Measurements from ENCODE around the gene TRIM10. TPM values are rescaled to one million over a fixed set of nuclear protein-coding genes. Genes with fewer than 3 reads are reported as not detected.
A peak's percentile ranks its signal among the peaks of the same experiment; 100 is the strongest.

Gene TRIM10
- total and polyA plus RNA-seq, 10 of the 15 experiments (the other 5 are each of a cell fraction or from before 2014, with no cell fraction given), result 0.01 TPM; not detected in 9

GRCh38 chr6:30129265-30130178 lies 31.5 kb downstream of the TRIM10 start:
- WGBS (ENCODE audit: insufficient coverage, insufficient replicate concordance, low lambda C conversion rate, missing lambda C conversion rate), result 64% methylated on average over 10 of the region's 10 CpGs
- Histone ChIP-seq H3K36me3 (ENCODE audit: control insufficient read depth in 2 of 2, insufficient read depth in 2 of 2, low read length in 1 of 2) (no peaks in the 10 kb centered on the region), H3K9me3 (replicated peaks; ENCODE audit: control insufficient read depth, insufficient read depth, low read length) (no peaks in the 10 kb centered on the region), H3K27me3 (replicated peaks in 1 of 2; ENCODE audit: control insufficient read depth in 2 of 2, insufficient read depth in 2 of 2, low read length in 1 of 2) (peaks cover 4 to 9% of the 10 kb centered on the region in 2 experiments), H4K20me1 (ENCODE audit: control insufficient read depth, insufficient read depth) (no peaks in the 10 kb centered on the region), H3K27ac (ENCODE audit: control insufficient read depth, insufficient read depth) (no peak overlapping the region), H3K4me1 (ENCODE audit: control insufficient read depth, insufficient read depth, low read length) (peaks cover 5% of the 10 kb centered on the region), H2AFZ (ENCODE audit: control insufficient read depth, low read depth, low read length) (no peak overlapping the region), H3K4me3 (no peak overlapping the region), H3K9ac (ENCODE audit: control insufficient read depth, insufficient read depth, low read length) (no peak overlapping the region), H3K4me2 (ENCODE audit: control insufficient read depth, insufficient read depth) (no peak overlapping the region), H3K79me2 (ENCODE audit: control insufficient read depth, insufficient read depth, low read length) (no peaks in the 10 kb centered on the region)
- ChIA-PET RAD21 (ENCODE audit: unreplicated experiment) (interaction anchor here (0.9 to 8.5 kb wide), 7 partner anchors 10 to 69 kb away, joined by 3 to 333 read pairs (median 4); partner anchors contain the start of genes POLR1H, PPP1R11 and TRIM31), POLR2A (interaction anchor here (1.8 to 4.2 kb wide), 3 partner anchors 23 to 33 kb away, joined by 4 to 41 read pairs (median 8); no protein-coding TSS in a partner anchor), SMC1A (ENCODE audit: uncharacterized antibody, unreplicated experiment) (interaction anchor here (1.1 to 18.7 kb wide), 6 partner anchors 10 to 71 kb away, joined by 3 to 647 read pairs (median 4); partner anchors contain the start of genes PPP1R11 and TRIM31), CTCF (interaction anchor here (1.2 to 8.5 kb wide), 9 partner anchors 14 to 76 kb away, joined by 3 to 561 read pairs (median 11); partner anchors contain the start of genes POLR1H and TRIM31)
- FAIRE-seq (no peak), ATAC-seq (no peak), DNase-seq (ENCODE audit: low read depth, low spot score) (no peak)
- BruUV-seq (replicated peaks), result no TSS peak
- intact Hi-C loops (cut with micrococcal nuclease; ENCODE audit: unreplicated experiment), result loop anchor here (2.0 kb wide), 1 partner anchor 41 kb away; no protein-coding TSS in a partner anchor
- 0 out of 2 replicates have a peak, but pooled peaks have one; percentile 12 for TF ChIP-seq IKZF1 (conservative IDR thresholded peaks at IDR 0.05)
- TF ChIP-seq SMAD1 (IDR thresholded peaks at IDR 0.05; ENCODE audit: low read depth, partially characterized antibody), result no peak
- no peak for TF ChIP-seq ETV6 (conservative IDR thresholded peaks at IDR 0.05 in 1 of 2, IDR thresholded peaks at IDR 0.05 in 1 of 2; ENCODE audit: borderline replicate concordance in 1 of 2, low read depth in 1 of 2)
- TF ChIP-seq HCFC1 (IDR thresholded peaks at IDR 0.05; ENCODE audit: low read length), result no peak
- in situ Hi-C loops (cut with MboI), result no loop called here
